Stimulated activated CD8-positive, alpha-beta memory T cell treated with anti-CD3 and anti-CD28 coated beads, Interleukin-2, amount 100 ng/mL, for 48 hours (primary cell): Measurements from ENCODE around the gene ABCA2.
"Not testable (repeated sequence)": the region's sequence is repeated elsewhere in the genome, so short reads cannot be mapped to it uniquely, and the experiment has no call there.

Experiments
- DNase-seq, 2 donors: peaks; one replicate each; pipeline ENCODE4 v3.0.0-alpha.2; 2020; ENCODE audit warnings: low read depth in 2 of 2

The ABCA2 gene

GRCh38 chr9:137064027-137064879 is 36.2 kb upstream of the ABCA2 start:
- DNase-seq: peak; percentile 42 to 64

- DNase-seq: no peak
Observed at GRCh38 chr9:137063311-137064026, 35.4 kb upstream of the ABCA2 start.

GRCh38 chr9:137062798-137063197 is 34.8 kb upstream of the ABCA2 start:
- DNase-seq: not testable (repeated sequence)

- no peak for DNase-seq
Observed at GRCh38 chr9:137062384-137062783, 34.3 kb upstream of the ABCA2 start.

- DNase-seq: no peak
Observed at GRCh38 chr9:137058521-137059234, 30.6 kb upstream of the ABCA2 start.

- DNase-seq: no peak
Observed at GRCh38 chr9:137057545-137057944, 29.5 kb upstream of the ABCA2 start.

GRCh38 chr9:137056739-137057415 is 28.8 kb upstream of the ABCA2 start:
- no peak for DNase-seq

GRCh38 chr9:137055385-137056364 is 27.6 kb upstream of the ABCA2 start:
- DNase-seq: no peak

- DNase-seq: no peak
Observed at GRCh38 chr9:137054932-137055384, 26.9 kb upstream of the ABCA2 start.

- DNase-seq: no peak
Observed at GRCh38 chr9:137053944-137054931, 26.2 kb upstream of the ABCA2 start, which contains the start of gene ENTPD2. Gene ENTPD2, minus strand, starts transcription at chr9:137054061. Its CDS starts 64 bp downstream, at chr9:137053997.

GRCh38 chr9:137052998-137053943 is 25.2 kb upstream of the ABCA2 start:
- no peak for DNase-seq

GRCh38 chr9:137052293-137052692 is 24.3 kb upstream of the ABCA2 start:
- DNase-seq: no peak

- no peak for DNase-seq
Observed at GRCh38 chr9:137051145-137051724, 23.2 kb upstream of the ABCA2 start.

- no peak for DNase-seq
Observed at GRCh38 chr9:137050570-137050969, 22.5 kb upstream of the ABCA2 start.

GRCh38 chr9:137049544-137050449 is 21.8 kb upstream of the ABCA2 start:
- peak; percentile 55 to 67 for DNase-seq
